MM.1S (cell line): Measurements from ENCODE around the gene SMAD4.

Source experiments
- DNase-seq: peaks from one replicate; pipeline ENCODE4 v3.0.0-alpha.2; 2015
- H2AFZ ChIP-seq: fragments of 300-600 bp; sonication (generic); 2 replicates; pipeline ENCODE4 v1.6.0; 2016; ENCODE audit warnings: antibody characterized with exemption, low read length
- H3F3A ChIP-seq: fragments of 300-600 bp; sonication (generic); 2 replicates; pipeline ENCODE4 v1.6.1; 2016; ENCODE audit warnings: mild to moderate bottlenecking, antibody characterized with exemption, low read length, moderate library complexity, mixed read lengths; ENCODE audit not compliant: insufficient read depth
- H3K27ac ChIP-seq: fragments of 300-600 bp; sonication (generic); 2 replicates; pipeline ENCODE4 v1.5.1; 2016; ENCODE audit warnings: mild to moderate bottlenecking, low read length
- H3K27me3 ChIP-seq: fragments of 300-600 bp; sonication (generic); replicated peaks from 2 replicates; pipeline ENCODE4 v1.6.0; 2016; ENCODE audit warnings: low read length; ENCODE audit not compliant: insufficient read depth
- H3K36me3 ChIP-seq: fragments of 300-600 bp; sonication (generic); replicated peaks from 2 replicates; pipeline ENCODE4 v1.6.1; 2016; ENCODE audit warnings: mild to moderate bottlenecking, low read length, mixed read lengths; ENCODE audit not compliant: insufficient read depth
- H3K4me1 ChIP-seq: fragments of 300-600 bp; sonication (generic); 2 replicates; pipeline ENCODE4 v1.6.1; 2016; ENCODE audit warnings: low read length, mixed read lengths
- H3K4me2 ChIP-seq: fragments of 300-600 bp; sonication (generic); 2 replicates; pipeline ENCODE4 v1.6.0; 2016; ENCODE audit warnings: low read depth, low read length
- H3K4me3 ChIP-seq: fragments of 300-600 bp; sonication (generic); 2 replicates; pipeline ENCODE4 v1.5.1; 2016; ENCODE audit warnings: low read length, mixed read lengths
- H3K79me2 ChIP-seq: fragments of 300-600 bp; sonication (generic); 2 replicates; pipeline ENCODE4 v1.6.1; 2016; ENCODE audit warnings: mixed run types, low read length, mixed read lengths
- H3K9ac ChIP-seq: fragments of 300-600 bp; sonication (generic); 2 replicates; pipeline ENCODE4 v1.6.1; 2016; ENCODE audit warnings: low read length, mixed read lengths
- H3K9me2 ChIP-seq: fragments of 300-600 bp; sonication (generic); replicated peaks from 2 replicates; pipeline ENCODE4 v1.6.1; 2016; ENCODE audit warnings: mild to moderate bottlenecking, low read length, mixed read lengths; ENCODE audit not compliant: insufficient read depth
- H3K9me3 ChIP-seq: fragments of 300-600 bp; sonication (generic); replicated peaks from 2 replicates; pipeline ENCODE4 v1.6.1; 2016; ENCODE audit warnings: mild to moderate bottlenecking, low read length, mixed read lengths; ENCODE audit not compliant: insufficient read depth
- H4K20me1 ChIP-seq: fragments of 300-600 bp; sonication (generic); 2 replicates; pipeline ENCODE4 v1.6.1; 2016; ENCODE audit warnings: mild to moderate bottlenecking, low read length, moderate library complexity, mixed read lengths; ENCODE audit not compliant: insufficient read depth
- EZH2 ChIP-seq: fragments of 300-600 bp; sonication (generic); optimal IDR thresholded peaks from 2 replicates; pipeline ENCODE3; 2017; ENCODE audit warnings: low read depth, mild to moderate bottlenecking, antibody characterized with exemption, low read length, mixed read lengths
- EZH2phosphoT487 ChIP-seq: fragments of 300-600 bp; sonication (generic); IDR thresholded peaks from 2 replicates; pipeline ENCODE4 v1.6.1; 2018; ENCODE audit warnings: antibody characterized with exemption, low read length
- TF ChIP-seq, protein P1 (sequence below): fragments of 300-600 bp; sonication (generic); IDR thresholded peaks from 2 replicates; pipeline ENCODE4 v1.5.1; 2016; ENCODE audit warnings: antibody characterized with exemption, low read length, mixed read lengths

Gene SMAD4

DNA sequence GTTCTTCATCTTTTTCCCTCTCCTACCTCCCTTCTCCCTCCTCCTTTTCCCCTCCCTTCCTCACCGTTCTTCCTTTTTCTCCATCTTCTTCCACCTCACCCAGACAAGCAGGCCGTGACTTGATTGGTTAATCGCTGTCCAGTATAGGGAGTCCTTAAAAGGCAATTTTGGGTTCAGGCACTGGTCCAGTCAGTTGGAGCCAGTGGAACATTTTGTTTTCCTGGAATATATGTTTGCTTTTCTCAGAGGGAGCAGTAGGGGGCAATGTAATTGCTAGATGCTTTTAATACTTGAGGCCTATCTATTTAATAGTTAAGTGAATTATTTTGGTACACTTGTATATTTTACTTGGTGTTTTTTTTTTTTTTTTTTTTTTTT, 47.2 kb upstream of the SMAD4 start:
- no peak overlapping the region for H3K4me3 ChIP-seq
- no peaks in the 10 kb centered on the region for H3K9me3 ChIP-seq
- no peaks in the 10 kb centered on the region for H3F3A ChIP-seq
- no peaks in the 10 kb centered on the region for H3K27me3 ChIP-seq
- H3K36me3 ChIP-seq: no peaks in the 10 kb centered on the region
- H3K9ac ChIP-seq: no peak overlapping the region
- H3K9me2 ChIP-seq: no peaks in the 10 kb centered on the region
- no peak overlapping the region for H3K27ac ChIP-seq
- H3K4me1 ChIP-seq: no peaks in the 10 kb centered on the region
- no peak overlapping the region for H2AFZ ChIP-seq
- no peak for DNase-seq
- TF ChIP-seq, protein P1, sequence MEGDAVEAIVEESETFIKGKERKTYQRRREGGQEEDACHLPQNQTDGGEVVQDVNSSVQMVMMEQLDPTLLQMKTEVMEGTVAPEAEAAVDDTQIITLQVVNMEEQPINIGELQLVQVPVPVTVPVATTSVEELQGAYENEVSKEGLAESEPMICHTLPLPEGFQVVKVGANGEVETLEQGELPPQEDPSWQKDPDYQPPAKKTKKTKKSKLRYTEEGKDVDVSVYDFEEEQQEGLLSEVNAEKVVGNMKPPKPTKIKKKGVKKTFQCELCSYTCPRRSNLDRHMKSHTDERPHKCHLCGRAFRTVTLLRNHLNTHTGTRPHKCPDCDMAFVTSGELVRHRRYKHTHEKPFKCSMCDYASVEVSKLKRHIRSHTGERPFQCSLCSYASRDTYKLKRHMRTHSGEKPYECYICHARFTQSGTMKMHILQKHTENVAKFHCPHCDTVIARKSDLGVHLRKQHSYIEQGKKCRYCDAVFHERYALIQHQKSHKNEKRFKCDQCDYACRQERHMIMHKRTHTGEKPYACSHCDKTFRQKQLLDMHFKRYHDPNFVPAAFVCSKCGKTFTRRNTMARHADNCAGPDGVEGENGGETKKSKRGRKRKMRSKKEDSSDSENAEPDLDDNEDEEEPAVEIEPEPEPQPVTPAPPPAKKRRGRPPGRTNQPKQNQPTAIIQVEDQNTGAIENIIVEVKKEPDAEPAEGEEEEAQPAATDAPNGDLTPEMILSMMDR: no peak
- TF ChIP-seq EZH2 (no peak), EZH2phosphoT487 (no peak)
- H3K4me2 ChIP-seq: no peak overlapping the region
- H3K79me2 ChIP-seq: no peaks in the 10 kb centered on the region
- H4K20me1 ChIP-seq: no peaks in the 10 kb centered on the region

DNA sequence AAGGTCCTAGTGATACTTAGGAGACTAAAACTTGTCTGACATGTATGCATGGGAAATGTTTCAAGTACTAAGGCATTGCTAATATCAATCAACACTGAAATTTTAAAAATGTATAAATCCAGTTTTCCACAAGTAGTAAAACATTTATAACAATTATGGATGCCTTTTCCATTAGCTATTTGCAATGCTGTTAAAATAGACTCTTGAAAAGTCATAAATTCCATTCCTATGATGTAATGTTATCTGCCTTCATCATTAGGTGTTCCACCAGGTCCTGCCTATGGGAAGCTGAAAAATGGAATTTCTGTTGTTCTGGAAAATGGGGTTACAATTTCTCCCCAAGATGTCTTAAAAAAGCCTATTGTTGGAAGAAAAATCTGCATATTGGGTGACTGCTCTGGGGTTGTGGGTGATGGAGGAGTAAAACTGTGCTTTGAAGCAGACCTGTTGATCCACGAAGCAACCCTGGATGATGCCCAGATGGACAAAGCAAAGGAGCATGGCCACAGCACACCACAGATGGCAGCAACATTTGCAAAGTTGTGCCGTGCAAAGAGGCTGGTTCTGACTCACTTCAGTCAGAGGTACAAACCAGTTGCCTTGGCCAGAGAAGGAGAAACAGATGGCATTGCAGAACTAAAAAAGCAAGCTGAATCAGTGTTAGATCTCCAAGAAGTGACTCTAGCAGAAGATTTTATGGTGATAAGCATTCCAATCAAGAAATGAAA, 43.5 kb upstream of the SMAD4 start:
- DNase-seq: no peak
- no peaks in the 10 kb centered on the region for H3K9me2 ChIP-seq
- no peaks in the 10 kb centered on the region for H3K4me1 ChIP-seq
- H2AFZ ChIP-seq: no peak overlapping the region
- H3K27ac ChIP-seq: no peak overlapping the region
- H3K9me3 ChIP-seq: no peaks in the 10 kb centered on the region
- H3K4me3 ChIP-seq: no peak overlapping the region
- no peaks in the 10 kb centered on the region for H4K20me1 ChIP-seq
- H3K9ac ChIP-seq: no peak overlapping the region
- no peaks in the 10 kb centered on the region for H3K27me3 ChIP-seq
- H3K4me2 ChIP-seq: no peak overlapping the region
- H3K36me3 ChIP-seq: no peaks in the 10 kb centered on the region
- H3K79me2 ChIP-seq: no peaks in the 10 kb centered on the region
- no peaks in the 10 kb centered on the region for H3F3A ChIP-seq
- TF ChIP-seq, protein P1: no peak
- TF ChIP-seq EZH2: no peak
- TF ChIP-seq EZH2phosphoT487: no peak

DNA sequence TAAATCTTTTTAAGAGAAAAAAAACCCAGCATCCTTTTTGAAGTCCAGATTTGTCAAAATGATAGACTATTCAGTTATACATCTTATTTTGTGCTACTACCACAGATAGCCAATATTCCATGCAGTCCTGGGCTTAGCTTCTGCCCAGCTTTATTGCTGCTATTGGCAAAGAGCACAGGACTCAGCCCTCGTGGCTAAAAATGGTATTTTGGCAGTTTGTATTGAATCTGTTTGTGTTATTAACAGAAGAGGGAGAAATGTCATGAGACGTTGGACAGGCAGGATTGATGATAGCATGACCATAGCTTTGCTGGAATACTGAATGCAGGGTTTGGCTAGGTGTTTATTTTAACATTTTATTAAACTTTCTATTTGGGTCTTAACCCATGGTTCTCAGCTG, 42.8 kb upstream of the SMAD4 start:
- H3K27me3 ChIP-seq: no peaks in the 10 kb centered on the region
- DNase-seq: no peak
- no peaks in the 10 kb centered on the region for H3K9me3 ChIP-seq
- no peak overlapping the region for H3K27ac ChIP-seq
- no peaks in the 10 kb centered on the region for H3K79me2 ChIP-seq
- H3K9me2 ChIP-seq: no peaks in the 10 kb centered on the region
- no peak overlapping the region for H3K4me3 ChIP-seq
- no peaks in the 10 kb centered on the region for H3K4me1 ChIP-seq
- TF ChIP-seq EZH2 (no peak), EZH2phosphoT487 (no peak)
- H3F3A ChIP-seq: no peaks in the 10 kb centered on the region
- no peak overlapping the region for H3K4me2 ChIP-seq
- H3K36me3 ChIP-seq: no peaks in the 10 kb centered on the region
- no peak overlapping the region for H2AFZ ChIP-seq
- H4K20me1 ChIP-seq: no peaks in the 10 kb centered on the region
- no peak overlapping the region for H3K9ac ChIP-seq

DNA sequence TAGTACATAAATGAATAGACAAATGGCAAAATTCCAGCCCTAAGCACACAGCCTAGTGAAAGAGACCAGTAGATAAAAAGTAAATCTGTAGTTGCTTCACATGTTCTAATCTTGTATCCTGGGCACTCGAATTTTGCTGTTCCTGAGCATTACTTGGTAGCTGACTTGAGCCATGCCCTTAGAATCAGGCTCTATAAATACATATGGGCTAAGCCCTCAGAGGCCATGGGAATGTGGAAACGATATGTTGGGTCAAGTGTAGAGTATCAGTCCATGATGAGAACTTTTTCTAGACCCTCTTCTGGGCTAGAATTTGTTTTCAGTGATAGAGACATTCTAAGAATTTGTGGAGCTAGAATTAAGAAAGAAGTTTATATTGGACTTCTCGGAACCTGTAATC, 40.3 kb upstream of the SMAD4 start:
- H3K27ac ChIP-seq: no peak overlapping the region
- no peaks in the 10 kb centered on the region for H3K9me3 ChIP-seq
- no peaks in the 10 kb centered on the region for H3K27me3 ChIP-seq
- no peaks in the 10 kb centered on the region for H3K4me1 ChIP-seq
- no peaks in the 10 kb centered on the region for H3K9me2 ChIP-seq
- DNase-seq: no peak
- no peaks in the 10 kb centered on the region for H3K79me2 ChIP-seq
- H2AFZ ChIP-seq: no peak overlapping the region
- no peak overlapping the region for H3K4me3 ChIP-seq
- H3F3A ChIP-seq: no peaks in the 10 kb centered on the region
- no peak overlapping the region for H3K9ac ChIP-seq
- H3K4me2 ChIP-seq: no peak overlapping the region
- no peaks in the 10 kb centered on the region for H3K36me3 ChIP-seq
- no peaks in the 10 kb centered on the region for H4K20me1 ChIP-seq
- TF ChIP-seq EZH2 (no peak), EZH2phosphoT487 (no peak)
- TF ChIP-seq, protein P1: no peak
